Hepatocyte (in vitro differentiated cells): ENCODE measurements around the gene MCL1. TPM values are rescaled to one million over a fixed set of nuclear protein-coding genes. Genes with fewer than 3 reads are reported as not detected.
A peak's percentile ranks its signal among the peaks of the same experiment; 100 is the strongest.

Source experiments
- DNase-seq: peaks from one replicate; pipeline ENCODE4 v3.0.0-alpha.2; 2016; ENCODE audit warnings: low spot score
- H2AFZ ChIP-seq: fragments of 200-600 bp; sonication (generic); 2 replicates; pipeline ENCODE4 v1.6.0; 2016; ENCODE audit warnings: antibody characterized with exemption, mild to moderate bottlenecking
- H3K27ac ChIP-seq: fragments of 200-600 bp; sonication (generic); 2 replicates; pipeline ENCODE4 v1.5.1; 2016; ENCODE audit warnings: mild to moderate bottlenecking
- H3K27me3 ChIP-seq: fragments of 200-600 bp; sonication (generic); 2 replicates; pipeline ENCODE4 v1.6.1; 2016
- H3K36me3 ChIP-seq: fragments of 200-600 bp; sonication (generic); replicated peaks from 2 replicates; pipeline ENCODE4 v1.5.1; 2016; ENCODE audit warnings: low read depth; ENCODE audit not compliant: insufficient read depth
- H3K4me1 ChIP-seq: fragments of 200-600 bp; sonication (generic); 2 replicates; pipeline ENCODE4 v1.5.1; 2016; ENCODE audit warnings: mild to moderate bottlenecking, moderate library complexity; ENCODE audit not compliant: insufficient read depth
- H3K4me2 ChIP-seq: fragments of 200-600 bp; sonication (generic); 2 replicates; pipeline ENCODE4 v1.6.0; 2016
- H3K4me3 ChIP-seq: fragments of 200-600 bp; sonication (generic); 2 replicates; pipeline ENCODE4 v1.5.1; 2016; ENCODE audit warnings: mild to moderate bottlenecking
- H3K79me2 ChIP-seq: fragments of 200-600 bp; sonication (generic); 2 replicates; pipeline ENCODE4 v1.6.0; 2017; ENCODE audit warnings: mild to moderate bottlenecking
- H3K9me2 ChIP-seq: fragments of 200-600 bp; sonication (generic); replicated peaks from 2 replicates; pipeline ENCODE4 v1.6.0; 2017; ENCODE audit warnings: mild to moderate bottlenecking; ENCODE audit not compliant: insufficient read depth
- H3K9me3 ChIP-seq: fragments of 200-600 bp; sonication (generic); 2 replicates; pipeline ENCODE4 v1.5.1; 2016; ENCODE audit warnings: low read depth, mild to moderate bottlenecking
- H4K20me1 ChIP-seq: fragments of 200-600 bp; sonication (generic); 2 replicates; pipeline ENCODE4 v1.6.0; 2016; ENCODE audit warnings: mild to moderate bottlenecking; ENCODE audit not compliant: insufficient read depth, poor library complexity, severe bottlenecking
- CTCF ChIP-seq: fragments of 200-600 bp; sonication (generic); IDR thresholded peaks from 2 replicates; pipeline ENCODE4 v1.5.1; 2016; ENCODE audit warnings: antibody characterized with exemption, mild to moderate bottlenecking; ENCODE audit not compliant: poor library complexity
- EZH2 ChIP-seq: fragments of 200-600 bp; sonication (generic); IDR thresholded peaks from 2 replicates; pipeline ENCODE4 v1.6.1; 2016; ENCODE audit warnings: antibody characterized with exemption, mild to moderate bottlenecking, borderline replicate concordance
- EZH2phosphoT487 ChIP-seq: fragments of 200-600 bp; sonication (generic); IDR thresholded peaks from one replicate; pipeline ENCODE4 v1.6.1; 2018; ENCODE audit warnings: antibody characterized with exemption, mild to moderate bottlenecking, low read depth, moderate library complexity; ENCODE audit not compliant: unreplicated experiment, severe bottlenecking
- WGBS: methylation state at CpG from one replicate; pipeline ENCODE4 v1.1.6; 2016; ENCODE audit warnings: low lambda C conversion rate; ENCODE audit errors: missing lambda C conversion rate; 5-methylcytosine and 5-hydroxymethylcytosine counted together
- polyA plus RNA-seq: library from polyadenylated mRNA; unstranded; fragments of >200 nt; fragmentation: Nextera tagmentation; extraction: Ambion mirVana; gene quantifications from 2 replicates; pipeline ENCODE4 v1.2.1, GENCODE V29; 2016
- total RNA-seq: library from RNA; depleted of rRNA; stranded (reverse); fragments of >200 nt; gene quantifications from 2 replicates; pipeline ENCODE4 v1.2.3, GENCODE V29; 2014

MCL1 gene
- total and polyA plus RNA-seq, 2 experiments from 2014 or later: 150 to 388 TPM

GRCh38 chr1:150543500-150544143, 35.8 kb downstream of the MCL1 start:
- Histone ChIP-seq H3K79me2 (no peaks in the 10 kb centered on the region), H3K27ac (no peak overlapping the region), H3K9me3 (no peaks in the 10 kb centered on the region), H3K4me3 (no peak overlapping the region), H3K4me2 (no peak overlapping the region), H3K36me3 (no peaks in the 10 kb centered on the region), H3K9me2 (no peaks in the 10 kb centered on the region), H4K20me1 (no peaks in the 10 kb centered on the region), H3K4me1 (peaks cover 6% of the 10 kb centered on the region), H3K27me3 (no peaks in the 10 kb centered on the region), H2AFZ (no peak overlapping the region)
- WGBS: 77% methylated on average over 13 of the region's 13 CpGs
- DNase-seq: peak; percentile 10
- TF ChIP-seq CTCF (no peak), EZH2phosphoT487 (no peak), EZH2 (no peak)

GRCh38 chr1:150537732-150538684, 41.4 kb downstream of the MCL1 start:
- Histone ChIP-seq H3K27ac (no peak overlapping the region), H3K9me3 (no peaks in the 10 kb centered on the region), H2AFZ (no peak overlapping the region), H4K20me1 (no peaks in the 10 kb centered on the region), H3K36me3 (no peaks in the 10 kb centered on the region), H3K79me2 (no peaks in the 10 kb centered on the region), H3K4me1 (peaks cover 2% of the 10 kb centered on the region), H3K9me2 (no peaks in the 10 kb centered on the region), H3K4me2 (no peak overlapping the region), H3K27me3 (no peaks in the 10 kb centered on the region), H3K4me3 (no peak overlapping the region)
- peak; percentile 30 for DNase-seq
- TF ChIP-seq CTCF: no peak
- 77% methylated on average over 17 of the region's 17 CpGs for WGBS

GRCh38 chr1:150536836-150537731, 42.3 kb downstream of the MCL1 start:
- peaks cover 6% of the 10 kb centered on the region for H3K4me1 ChIP-seq
- H3K27me3 ChIP-seq: no peaks in the 10 kb centered on the region
- DNase-seq: no peak
- H4K20me1 ChIP-seq: no peaks in the 10 kb centered on the region
- no peaks in the 10 kb centered on the region for H3K9me3 ChIP-seq
- no peaks in the 10 kb centered on the region for H3K9me2 ChIP-seq
- H3K79me2 ChIP-seq: no peaks in the 10 kb centered on the region
- H2AFZ ChIP-seq: no peak overlapping the region
- H3K4me2 ChIP-seq: no peak overlapping the region
- no peak overlapping the region for H3K27ac ChIP-seq
- 92% methylated on average over 12 of the region's 12 CpGs for WGBS
- H3K4me3 ChIP-seq: no peak overlapping the region
- no peaks in the 10 kb centered on the region for H3K36me3 ChIP-seq
- TF ChIP-seq EZH2: no peak
- TF ChIP-seq CTCF: no peak
- no peak for TF ChIP-seq EZH2phosphoT487
